WTC11 (cell line): ENCODE data around the gene ERC2. TPM values are rescaled to one million over a fixed set of nuclear protein-coding genes. Genes with fewer than 3 reads are reported as not detected.
A peak's percentile ranks its signal among the peaks of the same experiment; 100 is the strongest.

ENCODE experiments used
- ATAC-seq: fragments of 200-7000 bp; cut with Tn5 transposase; 2 replicates; pipeline ENCODE4 v1.10.0; 2021; ENCODE audit warnings: mild to moderate bottlenecking, moderate library complexity
- CTCF ChIA-PET: fragments of 300-600 bp; sonication (Branson Sonifier 250); formaldehyde crosslinking; loops from one replicate; lab custom pipeline; 2021; ENCODE audit warnings: antibody characterized with exemption; lab: Charles Lee
- POLR2A ChIA-PET: fragments of 350-600 bp; sonication (Branson Sonifier 250); formaldehyde crosslinking; loops from one replicate; lab custom pipeline; 2021; ENCODE audit warnings: antibody characterized with exemption; lab: Charles Lee
- DNase-seq: peaks from one replicate; pipeline ENCODE4 v3.0.0; 2021; ENCODE audit warnings: low spot score
- H3K27ac Mint-ChIP-seq: 2 replicates; pipeline ENCODE4 v1.8.0; 2021; ENCODE audit warnings: mixed read lengths
- H3K27me3 Mint-ChIP-seq: 2 replicates; pipeline ENCODE4 v1.8.0; 2021; ENCODE audit warnings: low read depth, mild to moderate bottlenecking, moderate library complexity, mixed read lengths
- H3K36me3 Mint-ChIP-seq: 2 replicates; pipeline ENCODE4 v1.8.0; 2021; ENCODE audit warnings: mixed read lengths
- H3K4me1 Mint-ChIP-seq: 2 replicates; pipeline ENCODE4 v1.8.0; 2022; ENCODE audit warnings: mixed read lengths
- H3K4me3 Mint-ChIP-seq: 2 replicates; pipeline ENCODE4 v1.8.0; 2021; ENCODE audit warnings: mild to moderate bottlenecking, moderate library complexity, mixed read lengths
- H3K9me3 Mint-ChIP-seq: 2 replicates; pipeline ENCODE4 v1.8.0; 2021; ENCODE audit warnings: mixed read lengths
- ATF1 ChIP-seq: sonication (generic); formaldehyde crosslinking; IDR thresholded peaks from 2 replicates; pipeline ENCODE4 v1.8.1; 2023; ENCODE audit warnings: mild to moderate bottlenecking, moderate library complexity, missing genetic modification reagents
- ELF4 ChIP-seq: sonication (generic); formaldehyde crosslinking; IDR thresholded peaks from 2 replicates; pipeline ENCODE4 v1.8.1; 2022; ENCODE audit warnings: low read depth, mild to moderate bottlenecking, moderate library complexity, missing genetic modification reagents
- ESRRA ChIP-seq: sonication (generic); formaldehyde crosslinking; IDR thresholded peaks from 2 replicates; pipeline ENCODE4 v1.8.1; 2022; ENCODE audit warnings: mild to moderate bottlenecking, missing genetic modification reagents, borderline replicate concordance
- HMGA2 ChIP-seq: fragments of 250-450 bp; sonication (Bioruptor Pico); IDR thresholded peaks from 2 replicates; pipeline ENCODE4 v1.4.0; 2021; ENCODE audit warnings: mild to moderate bottlenecking, moderate library complexity
- MXD4 ChIP-seq: fragments of 250-450 bp; sonication (Bioruptor Pico); IDR thresholded peaks from 2 replicates; pipeline ENCODE4 v1.8.0; 2021; ENCODE audit warnings: mild to moderate bottlenecking, moderate library complexity, borderline replicate concordance
- NR2C2 ChIP-seq: sonication (generic); formaldehyde crosslinking; IDR thresholded peaks from 2 replicates; pipeline ENCODE4 v1.8.0; 2022; ENCODE audit warnings: mild to moderate bottlenecking, missing genetic modification reagents
- PRRX2 ChIP-seq: fragments of 250-450 bp; sonication (Bioruptor Pico); IDR thresholded peaks from 2 replicates; pipeline ENCODE4 v1.8.0; 2021; ENCODE audit warnings: mild to moderate bottlenecking
- SMAD3 ChIP-seq: sonication (generic); formaldehyde crosslinking; IDR thresholded peaks from 2 replicates; pipeline ENCODE4 v1.8.0; 2022; ENCODE audit warnings: missing genetic modification reagents, mild to moderate bottlenecking, borderline replicate concordance
- SOX15 ChIP-seq: fragments of 250-450 bp; sonication (Bioruptor Pico); IDR thresholded peaks from 2 replicates; pipeline ENCODE4 v1.9.0; 2021; ENCODE audit warnings: mild to moderate bottlenecking
- SP1 ChIP-seq: sonication (generic); formaldehyde crosslinking; conservative IDR thresholded peaks from 2 replicates; pipeline ENCODE4 v1.8.1; 2022; ENCODE audit warnings: missing genetic modification reagents
- ZNF138 ChIP-seq: sonication (generic); formaldehyde crosslinking; conservative IDR thresholded peaks from 2 replicates; pipeline ENCODE4 v1.8.1; 2022; ENCODE audit warnings: mild to moderate bottlenecking, moderate library complexity, missing genetic modification reagents
- ZNF263 ChIP-seq: sonication (generic); formaldehyde crosslinking; IDR thresholded peaks from 2 replicates; pipeline ENCODE4 v1.8.1; 2022; ENCODE audit warnings: low read depth, mild to moderate bottlenecking, moderate library complexity, missing genetic modification reagents
- ZNF396 ChIP-seq: fragments of 250-450 bp; sonication (Bioruptor Pico); IDR thresholded peaks from 2 replicates; pipeline ENCODE4 v1.8.0; 2021; ENCODE audit warnings: mild to moderate bottlenecking, moderate library complexity, borderline replicate concordance
- ZNF416 ChIP-seq: fragments of 250-450 bp; sonication (Bioruptor Pico); IDR thresholded peaks from 2 replicates; pipeline ENCODE4 v1.9.0; 2021; ENCODE audit warnings: mild to moderate bottlenecking, inconsistent platforms
- total RNA-seq: library from RNA; stranded (reverse); gene quantifications from 3 replicates; pipeline ENCODE4 v1.2.3, GENCODE V29; 2021
- TF ChIP-seq, protein P1 (sequence below): fragments of 250-450 bp; sonication (Bioruptor Pico); IDR thresholded peaks from 2 replicates; pipeline ENCODE4 v1.9.0; 2021; ENCODE audit warnings: moderate library complexity, mild to moderate bottlenecking, inconsistent platforms, borderline replicate concordance
- TF ChIP-seq, protein P2 (sequence below): fragments of 250-450 bp; sonication (Bioruptor Pico); IDR thresholded peaks from 2 replicates; pipeline ENCODE4 v1.9.0; 2021; ENCODE audit warnings: mild to moderate bottlenecking, borderline replicate concordance
- TF ChIP-seq, protein P3 (sequence below): sonication (generic); formaldehyde crosslinking; IDR thresholded peaks from 2 replicates; pipeline ENCODE4 v1.8.1; 2022; ENCODE audit warnings: low read depth, missing genetic modification reagents, borderline replicate concordance
- TF ChIP-seq, protein P4 (sequence below): sonication (generic); formaldehyde crosslinking; IDR thresholded peaks from 2 replicates; pipeline ENCODE4 v1.8.1; 2023; ENCODE audit warnings: mild to moderate bottlenecking, missing genetic modification reagents
- TF ChIP-seq, protein P5 (sequence below): sonication (generic); formaldehyde crosslinking; IDR thresholded peaks from 2 replicates; pipeline ENCODE4 v1.8.0; 2023; ENCODE audit warnings: missing genetic modification reagents, mild to moderate bottlenecking, borderline replicate concordance

ERC2 gene
- total RNA-seq, 1 experiment from 2014 or later, result 23.5 TPM

DNA sequence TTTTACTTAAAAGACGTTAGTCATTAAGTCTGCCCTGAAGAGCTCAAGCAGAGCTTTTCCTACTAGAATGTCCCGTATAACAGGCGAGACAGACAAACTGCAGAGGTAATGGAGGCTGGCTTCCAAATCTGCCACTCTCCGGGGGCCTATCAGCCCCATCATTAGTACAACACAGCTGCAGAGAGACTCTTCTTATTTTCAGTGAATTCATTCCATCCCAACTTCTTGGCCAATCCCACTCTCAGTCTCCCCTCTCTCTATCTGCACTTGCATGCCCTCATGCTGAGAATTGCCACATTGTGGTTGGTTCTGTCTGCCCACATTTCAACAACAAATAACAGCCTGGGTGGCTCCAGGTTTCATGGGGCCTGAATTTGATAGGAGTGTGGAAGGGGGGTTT, 412.7 kb downstream of the ERC2 start (continued):
- TF ChIP-seq MXD4 (CRISPR knock-in tag) (no peak), ATF1 (CRISPR knock-in tag) (no peak), HMGA2 (CRISPR knock-in tag) (no peak), ZNF138 (CRISPR knock-in tag) (no peak)
- TF ChIP-seq, protein P1, sequence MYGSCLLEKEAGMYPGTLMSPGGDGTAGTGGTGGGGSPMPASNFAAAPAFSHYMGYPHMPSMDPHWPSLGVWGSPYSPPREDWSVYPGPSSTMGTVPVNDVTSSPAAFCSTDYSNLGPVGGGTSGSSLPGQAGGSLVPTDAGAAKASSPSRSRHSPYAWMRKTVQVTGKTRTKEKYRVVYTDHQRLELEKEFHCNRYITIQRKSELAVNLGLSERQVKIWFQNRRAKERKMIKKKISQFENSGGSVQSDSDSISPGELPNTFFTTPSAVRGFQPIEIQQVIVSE (CRISPR knock-in tag), result no peak

DNA sequence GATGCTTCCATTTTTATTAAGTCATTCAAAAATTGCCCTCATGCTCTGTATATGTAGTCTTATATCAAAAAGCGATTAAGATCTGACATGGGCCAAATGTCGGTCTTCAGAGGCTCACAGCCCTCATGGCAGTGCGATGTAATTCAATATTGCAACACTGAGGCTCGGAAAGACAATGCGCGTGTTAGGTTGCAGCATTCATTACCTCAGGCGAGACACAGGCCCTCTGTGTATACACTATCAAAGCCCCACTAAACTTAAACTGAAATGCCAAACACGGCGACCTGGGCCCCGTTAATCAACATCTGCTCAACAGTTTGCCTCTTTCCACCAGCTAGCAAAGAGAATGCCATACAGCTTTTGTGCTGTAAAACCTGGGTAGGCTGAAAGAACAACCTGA, 413.4 kb downstream of the ERC2 start:
- Mint-ChIP-seq H3K27ac (0 out of 2 replicates have a peak overlapping the region, but pooled peaks have one; percentile 46), H3K4me3 (no peak overlapping the region), H3K27me3 (no peaks in the 10 kb centered on the region), H3K4me1 (peaks cover 51% of the 10 kb centered on the region)
- peak; percentile 46; the same call in 1 of the 2 replicates for ATAC-seq
- TF ChIP-seq, protein P2, sequence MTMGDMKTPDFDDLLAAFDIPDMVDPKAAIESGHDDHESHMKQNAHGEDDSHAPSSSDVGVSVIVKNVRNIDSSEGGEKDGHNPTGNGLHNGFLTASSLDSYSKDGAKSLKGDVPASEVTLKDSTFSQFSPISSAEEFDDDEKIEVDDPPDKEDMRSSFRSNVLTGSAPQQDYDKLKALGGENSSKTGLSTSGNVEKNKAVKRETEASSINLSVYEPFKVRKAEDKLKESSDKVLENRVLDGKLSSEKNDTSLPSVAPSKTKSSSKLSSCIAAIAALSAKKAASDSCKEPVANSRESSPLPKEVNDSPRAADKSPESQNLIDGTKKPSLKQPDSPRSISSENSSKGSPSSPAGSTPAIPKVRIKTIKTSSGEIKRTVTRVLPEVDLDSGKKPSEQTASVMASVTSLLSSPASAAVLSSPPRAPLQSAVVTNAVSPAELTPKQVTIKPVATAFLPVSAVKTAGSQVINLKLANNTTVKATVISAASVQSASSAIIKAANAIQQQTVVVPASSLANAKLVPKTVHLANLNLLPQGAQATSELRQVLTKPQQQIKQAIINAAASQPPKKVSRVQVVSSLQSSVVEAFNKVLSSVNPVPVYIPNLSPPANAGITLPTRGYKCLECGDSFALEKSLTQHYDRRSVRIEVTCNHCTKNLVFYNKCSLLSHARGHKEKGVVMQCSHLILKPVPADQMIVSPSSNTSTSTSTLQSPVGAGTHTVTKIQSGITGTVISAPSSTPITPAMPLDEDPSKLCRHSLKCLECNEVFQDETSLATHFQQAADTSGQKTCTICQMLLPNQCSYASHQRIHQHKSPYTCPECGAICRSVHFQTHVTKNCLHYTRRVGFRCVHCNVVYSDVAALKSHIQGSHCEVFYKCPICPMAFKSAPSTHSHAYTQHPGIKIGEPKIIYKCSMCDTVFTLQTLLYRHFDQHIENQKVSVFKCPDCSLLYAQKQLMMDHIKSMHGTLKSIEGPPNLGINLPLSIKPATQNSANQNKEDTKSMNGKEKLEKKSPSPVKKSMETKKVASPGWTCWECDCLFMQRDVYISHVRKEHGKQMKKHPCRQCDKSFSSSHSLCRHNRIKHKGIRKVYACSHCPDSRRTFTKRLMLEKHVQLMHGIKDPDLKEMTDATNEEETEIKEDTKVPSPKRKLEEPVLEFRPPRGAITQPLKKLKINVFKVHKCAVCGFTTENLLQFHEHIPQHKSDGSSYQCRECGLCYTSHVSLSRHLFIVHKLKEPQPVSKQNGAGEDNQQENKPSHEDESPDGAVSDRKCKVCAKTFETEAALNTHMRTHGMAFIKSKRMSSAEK, result no peak
- TF ChIP-seq PRRX2 (CRISPR knock-in tag), result no peak
- no peak for TF ChIP-seq ZNF396 (CRISPR knock-in tag)
- TF ChIP-seq, all 79 proteins: peak for 0
- no peaks in the 10 kb centered on the region for H3K36me3 Mint-ChIP-seq
- ChIA-PET CTCF (interaction anchor here (0.6 to 5.7 kb wide), 2 partner anchors 197 to 253 kb away, joined by 3 to 18 read pairs; no protein-coding TSS in a partner anchor), POLR2A (no interaction called here)
- no peak for DNase-seq
- H3K9me3 Mint-ChIP-seq, result no peaks in the 10 kb centered on the region

DNA sequence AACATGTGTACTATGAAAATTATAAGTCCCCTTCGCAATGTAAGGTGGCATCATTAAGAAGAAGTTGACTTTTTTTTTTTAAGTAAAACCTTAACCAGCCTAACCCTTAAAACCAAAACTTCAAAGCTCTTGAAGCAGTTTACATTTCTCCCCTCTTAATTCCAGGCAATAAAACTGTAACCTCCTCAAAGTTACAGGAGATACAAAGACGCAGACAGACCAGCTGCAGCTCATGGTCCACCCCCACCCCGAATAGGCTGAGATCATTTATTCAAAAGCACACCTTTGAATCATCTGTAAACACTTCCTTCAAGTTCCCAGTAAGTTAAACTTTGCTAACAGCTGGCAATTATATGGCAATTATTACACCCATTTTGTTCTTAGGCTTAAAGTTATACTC, 414.5 kb downstream of the ERC2 start:
- CTCF ChIA-PET, result interaction anchor here (0.6 to 5.7 kb wide), 4 partner anchors 11 to 266 kb away, joined by 3 to 18 read pairs (median 5); no protein-coding TSS in a partner anchor
- TF ChIP-seq NR2C2 (CRISPR knock-in tag), result no peak
- TF ChIP-seq ZNF416 (CRISPR knock-in tag), result no peak
- TF ChIP-seq, protein P3, sequence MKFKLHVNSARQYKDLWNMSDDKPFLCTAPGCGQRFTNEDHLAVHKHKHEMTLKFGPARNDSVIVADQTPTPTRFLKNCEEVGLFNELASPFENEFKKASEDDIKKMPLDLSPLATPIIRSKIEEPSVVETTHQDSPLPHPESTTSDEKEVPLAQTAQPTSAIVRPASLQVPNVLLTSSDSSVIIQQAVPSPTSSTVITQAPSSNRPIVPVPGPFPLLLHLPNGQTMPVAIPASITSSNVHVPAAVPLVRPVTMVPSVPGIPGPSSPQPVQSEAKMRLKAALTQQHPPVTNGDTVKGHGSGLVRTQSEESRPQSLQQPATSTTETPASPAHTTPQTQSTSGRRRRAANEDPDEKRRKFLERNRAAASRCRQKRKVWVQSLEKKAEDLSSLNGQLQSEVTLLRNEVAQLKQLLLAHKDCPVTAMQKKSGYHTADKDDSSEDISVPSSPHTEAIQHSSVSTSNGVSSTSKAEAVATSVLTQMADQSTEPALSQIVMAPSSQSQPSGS, result no peak
- TF ChIP-seq ESRRA (CRISPR knock-in tag), result no peak
- TF ChIP-seq SMAD3 (CRISPR knock-in tag), result no peak
- TF ChIP-seq ELF4 (CRISPR knock-in tag), result no peak
- TF ChIP-seq, protein P4, sequence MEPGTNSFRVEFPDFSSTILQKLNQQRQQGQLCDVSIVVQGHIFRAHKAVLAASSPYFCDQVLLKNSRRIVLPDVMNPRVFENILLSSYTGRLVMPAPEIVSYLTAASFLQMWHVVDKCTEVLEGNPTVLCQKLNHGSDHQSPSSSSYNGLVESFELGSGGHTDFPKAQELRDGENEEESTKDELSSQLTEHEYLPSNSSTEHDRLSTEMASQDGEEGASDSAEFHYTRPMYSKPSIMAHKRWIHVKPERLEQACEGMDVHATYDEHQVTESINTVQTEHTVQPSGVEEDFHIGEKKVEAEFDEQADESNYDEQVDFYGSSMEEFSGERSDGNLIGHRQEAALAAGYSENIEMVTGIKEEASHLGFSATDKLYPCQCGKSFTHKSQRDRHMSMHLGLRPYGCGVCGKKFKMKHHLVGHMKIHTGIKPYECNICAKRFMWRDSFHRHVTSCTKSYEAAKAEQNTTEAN (CRISPR knock-in tag), result no peak
- TF ChIP-seq, protein P1 (CRISPR knock-in tag), result no peak
- no peak for TF ChIP-seq ZNF263 (CRISPR knock-in tag)
- no peak for TF ChIP-seq SOX15 (CRISPR knock-in tag)
- TF ChIP-seq, protein P5, sequence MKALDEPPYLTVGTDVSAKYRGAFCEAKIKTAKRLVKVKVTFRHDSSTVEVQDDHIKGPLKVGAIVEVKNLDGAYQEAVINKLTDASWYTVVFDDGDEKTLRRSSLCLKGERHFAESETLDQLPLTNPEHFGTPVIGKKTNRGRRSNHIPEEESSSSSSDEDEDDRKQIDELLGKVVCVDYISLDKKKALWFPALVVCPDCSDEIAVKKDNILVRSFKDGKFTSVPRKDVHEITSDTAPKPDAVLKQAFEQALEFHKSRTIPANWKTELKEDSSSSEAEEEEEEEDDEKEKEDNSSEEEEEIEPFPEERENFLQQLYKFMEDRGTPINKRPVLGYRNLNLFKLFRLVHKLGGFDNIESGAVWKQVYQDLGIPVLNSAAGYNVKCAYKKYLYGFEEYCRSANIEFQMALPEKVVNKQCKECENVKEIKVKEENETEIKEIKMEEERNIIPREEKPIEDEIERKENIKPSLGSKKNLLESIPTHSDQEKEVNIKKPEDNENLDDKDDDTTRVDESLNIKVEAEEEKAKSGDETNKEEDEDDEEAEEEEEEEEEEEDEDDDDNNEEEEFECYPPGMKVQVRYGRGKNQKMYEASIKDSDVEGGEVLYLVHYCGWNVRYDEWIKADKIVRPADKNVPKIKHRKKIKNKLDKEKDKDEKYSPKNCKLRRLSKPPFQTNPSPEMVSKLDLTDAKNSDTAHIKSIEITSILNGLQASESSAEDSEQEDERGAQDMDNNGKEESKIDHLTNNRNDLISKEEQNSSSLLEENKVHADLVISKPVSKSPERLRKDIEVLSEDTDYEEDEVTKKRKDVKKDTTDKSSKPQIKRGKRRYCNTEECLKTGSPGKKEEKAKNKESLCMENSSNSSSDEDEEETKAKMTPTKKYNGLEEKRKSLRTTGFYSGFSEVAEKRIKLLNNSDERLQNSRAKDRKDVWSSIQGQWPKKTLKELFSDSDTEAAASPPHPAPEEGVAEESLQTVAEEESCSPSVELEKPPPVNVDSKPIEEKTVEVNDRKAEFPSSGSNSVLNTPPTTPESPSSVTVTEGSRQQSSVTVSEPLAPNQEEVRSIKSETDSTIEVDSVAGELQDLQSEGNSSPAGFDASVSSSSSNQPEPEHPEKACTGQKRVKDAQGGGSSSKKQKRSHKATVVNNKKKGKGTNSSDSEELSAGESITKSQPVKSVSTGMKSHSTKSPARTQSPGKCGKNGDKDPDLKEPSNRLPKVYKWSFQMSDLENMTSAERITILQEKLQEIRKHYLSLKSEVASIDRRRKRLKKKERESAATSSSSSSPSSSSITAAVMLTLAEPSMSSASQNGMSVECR (CRISPR knock-in tag), result no peak
- no peak for TF ChIP-seq SP1 (CRISPR knock-in tag)

More for the DNA sequence above, 414.5 kb downstream of the ERC2 start:
- Mint-ChIP-seq H3K27me3 (no peaks in the 10 kb centered on the region), H3K4me1 (peaks cover 55% of the 10 kb centered on the region), H3K4me3 (no peak overlapping the region), H3K36me3 (no peaks in the 10 kb centered on the region), H3K9me3 (no peaks in the 10 kb centered on the region), H3K27ac (no peak overlapping the region)
- ATAC-seq, result no peak
- POLR2A ChIA-PET, result no interaction called here
- DNase-seq, result no peak
